HEK293 (cell line): ENCODE data around the gene MPHOSPH8.
A peak's percentile ranks its signal among the peaks of the same experiment; 100 is the strongest.

ENCODE experiments used
- CTCF ChIA-PET: fragments of 350-600 bp; formaldehyde crosslinking; extraction: SDS; loops from one replicate; lab custom pipeline; 2021; ENCODE audit warnings: antibody characterized with exemption; lab: Yijun Ruan, JAX
- POLR2A ChIA-PET: fragments of 300-600 bp; formaldehyde crosslinking; extraction: SDS; loops from one replicate; lab custom pipeline; 2020; ENCODE audit warnings: antibody characterized with exemption, inconsistent platforms; lab: Yijun Ruan, JAX
- H3K27ac ChIP-seq: fragments of 200-500 bp; sonication (Bioruptor generic); 2 replicates; pipeline ENCODE4 v1.5.1; 2014; ENCODE audit warnings: low read depth, low read length, control low read depth, inconsistent platforms; ENCODE audit errors: extremely low read depth
- H3K36me3 ChIP-seq, 2 experiments: fragments of 200-500 bp in 1 of 2; sonication (Bioruptor generic) in 1 of 2; 1 replicate in 1 of 2; 2 replicates in 1 of 2; pipeline ENCODE4 v1.5.1; 2014 to 2017; ENCODE audit warnings: inconsistent platforms in 2 of 2, low read length in 2 of 2; ENCODE audit not compliant: control insufficient read depth in 2 of 2, insufficient read depth in 1 of 2
- H3K4me1 ChIP-seq: fragments of 200-500 bp; sonication (Bioruptor generic); 2 replicates; pipeline ENCODE4 v1.5.1; 2014; ENCODE audit warnings: mild to moderate bottlenecking, low read length, inconsistent platforms; ENCODE audit not compliant: control insufficient read depth, insufficient read depth
- H3K4me3 ChIP-seq: 2 replicates; pipeline ENCODE4 v1.5.1; 2011; ENCODE audit warnings: low read depth, mild to moderate bottlenecking, control low read depth, low read length, moderate library complexity
- H3K9me3 ChIP-seq: fragments of 200-500 bp; sonication (Bioruptor generic); 2 replicates; pipeline ENCODE4 v1.5.1; 2014; ENCODE audit warnings: low read depth, low read length, inconsistent platforms; ENCODE audit not compliant: control insufficient read depth, insufficient read depth
- FEZF1 ChIP-seq: fragments of 450-650 bp; formaldehyde crosslinking; IDR thresholded peaks from 2 replicates; pipeline ENCODE4 v1.5.1; 2016; ENCODE audit warnings: missing biosample characterization, missing genetic modification characterization
- GLIS1 ChIP-seq: fragments of 450-650 bp; formaldehyde crosslinking; IDR thresholded peaks from 2 replicates; pipeline ENCODE4 v1.5.1; 2016; ENCODE audit warnings: missing biosample characterization, missing genetic modification characterization
- OSR2 ChIP-seq: fragments of 450-650 bp; formaldehyde crosslinking; IDR thresholded peaks from 2 replicates; pipeline ENCODE4 v1.5.1; 2016; ENCODE audit warnings: missing biosample characterization, missing genetic modification characterization
- PRDM10 ChIP-seq: fragments of 450-650 bp; formaldehyde crosslinking; IDR thresholded peaks from 2 replicates; pipeline ENCODE4 v1.5.1; 2016; ENCODE audit warnings: missing biosample characterization, missing genetic modification characterization
- SETDB1 ChIP-seq: IDR thresholded peaks from one replicate; pipeline ENCODE4 v1.6.1; 2017; ENCODE audit warnings: mild to moderate bottlenecking, low read length, moderate library complexity, mixed read lengths; ENCODE audit not compliant: insufficient read length
- ZBTB21 ChIP-seq: fragments of 450-650 bp; formaldehyde crosslinking; IDR thresholded peaks from 2 replicates; pipeline ENCODE4 v1.5.1; 2017; ENCODE audit warnings: missing biosample characterization, missing genetic modification characterization
- ZBTB26 ChIP-seq: fragments of 450-650 bp; formaldehyde crosslinking; optimal IDR thresholded peaks from 2 replicates; pipeline ENCODE3; 2016; ENCODE audit warnings: missing biosample characterization, mild to moderate bottlenecking, missing genetic modification characterization
- ZNF202 ChIP-seq: fragments of 450-650 bp; formaldehyde crosslinking; IDR thresholded peaks from 2 replicates; pipeline ENCODE4 v1.5.1; 2016; ENCODE audit warnings: missing biosample characterization, missing genetic modification characterization, borderline replicate concordance
- ZNF473 ChIP-seq: fragments of 450-650 bp; formaldehyde crosslinking; IDR thresholded peaks from 2 replicates; pipeline ENCODE4 v1.5.1; 2017; ENCODE audit warnings: missing biosample characterization, missing genetic modification characterization
- ZNF488 ChIP-seq: fragments of 450-650 bp; formaldehyde crosslinking; IDR thresholded peaks from 2 replicates; pipeline ENCODE4 v1.5.1; 2016; ENCODE audit warnings: missing biosample characterization, missing genetic modification characterization
- ZNF580 ChIP-seq: fragments of 450-650 bp; formaldehyde crosslinking; IDR thresholded peaks from 2 replicates; pipeline ENCODE4 v1.5.1; 2016; ENCODE audit warnings: missing biosample characterization, missing genetic modification characterization
- ZNF621 ChIP-seq: fragments of 450-650 bp; formaldehyde crosslinking; IDR thresholded peaks from 2 replicates; pipeline ENCODE4 v1.5.1; 2017; ENCODE audit warnings: missing biosample characterization, missing genetic modification characterization
- ZNF654 ChIP-seq: fragments of 450-650 bp; formaldehyde crosslinking; IDR thresholded peaks from 2 replicates; pipeline ENCODE4 v1.5.1; 2016; ENCODE audit warnings: low read depth, missing biosample characterization, missing genetic modification characterization
- ZNF843 ChIP-seq: fragments of 450-650 bp; formaldehyde crosslinking; IDR thresholded peaks from 2 replicates; pipeline ENCODE4 v1.5.1; 2016; ENCODE audit warnings: missing biosample characterization, missing genetic modification characterization
- ZXDB ChIP-seq: fragments of 450-650 bp; formaldehyde crosslinking; IDR thresholded peaks from 2 replicates; pipeline ENCODE4 v1.5.1; 2016; ENCODE audit warnings: missing biosample characterization, missing genetic modification characterization
- TF ChIP-seq, protein P1 (sequence below): fragments of 450-650 bp; formaldehyde crosslinking; IDR thresholded peaks from 2 replicates; pipeline ENCODE4 v1.5.1; 2016; ENCODE audit warnings: missing biosample characterization, missing genetic modification characterization
- TF ChIP-seq, protein P2 (sequence below): fragments of 450-650 bp; formaldehyde crosslinking; IDR thresholded peaks from 2 replicates; pipeline ENCODE4 v1.5.1; 2016; ENCODE audit warnings: missing biosample characterization, missing genetic modification characterization

MPHOSPH8 gene

GRCh38 chr13:19713186-19713965 lies 79.9 kb downstream of the MPHOSPH8 start:
- no peak for TF ChIP-seq PRDM10 (tag by site-specific recombination)
- no peak for TF ChIP-seq ZNF488 (tag by site-specific recombination)
- TF ChIP-seq ZNF202 (tag by site-specific recombination): no peak
- no peak for TF ChIP-seq ZBTB21 (tag by site-specific recombination)
- TF ChIP-seq ZNF654 (tag by site-specific recombination): no peak
- TF ChIP-seq GLIS1: no peak
- peak; percentile 30 for TF ChIP-seq SETDB1
- TF ChIP-seq, protein P1, sequence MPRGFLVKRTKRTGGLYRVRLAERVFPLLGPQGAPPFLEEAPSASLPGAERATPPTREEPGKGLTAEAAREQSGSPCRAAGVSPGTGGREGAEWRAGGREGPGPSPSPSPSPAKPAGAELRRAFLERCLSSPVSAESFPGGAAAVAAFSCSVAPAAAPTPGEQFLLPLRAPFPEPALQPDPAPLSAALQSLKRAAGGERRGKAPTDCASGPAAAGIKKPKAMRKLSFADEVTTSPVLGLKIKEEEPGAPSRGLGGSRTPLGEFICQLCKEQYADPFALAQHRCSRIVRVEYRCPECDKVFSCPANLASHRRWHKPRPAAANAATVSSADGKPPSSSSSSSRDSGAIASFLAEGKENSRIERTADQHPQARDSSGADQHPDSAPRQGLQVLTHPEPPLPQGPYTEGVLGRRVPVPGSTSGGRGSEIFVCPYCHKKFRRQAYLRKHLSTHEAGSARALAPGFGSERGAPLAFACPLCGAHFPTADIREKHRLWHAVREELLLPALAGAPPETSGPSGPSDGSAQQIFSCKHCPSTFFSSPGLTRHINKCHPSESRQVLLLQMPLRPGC (tag by site-specific recombination): no peak
- no peak for TF ChIP-seq ZNF580
- no peak for TF ChIP-seq OSR2
- TF ChIP-seq ZNF843 (tag by site-specific recombination): no peak
- no peak for TF ChIP-seq ZBTB26 (tag by site-specific recombination)
- TF ChIP-seq ZNF621 (tag by site-specific recombination): no peak
- no peak for TF ChIP-seq ZNF473
- TF ChIP-seq, protein P2, sequence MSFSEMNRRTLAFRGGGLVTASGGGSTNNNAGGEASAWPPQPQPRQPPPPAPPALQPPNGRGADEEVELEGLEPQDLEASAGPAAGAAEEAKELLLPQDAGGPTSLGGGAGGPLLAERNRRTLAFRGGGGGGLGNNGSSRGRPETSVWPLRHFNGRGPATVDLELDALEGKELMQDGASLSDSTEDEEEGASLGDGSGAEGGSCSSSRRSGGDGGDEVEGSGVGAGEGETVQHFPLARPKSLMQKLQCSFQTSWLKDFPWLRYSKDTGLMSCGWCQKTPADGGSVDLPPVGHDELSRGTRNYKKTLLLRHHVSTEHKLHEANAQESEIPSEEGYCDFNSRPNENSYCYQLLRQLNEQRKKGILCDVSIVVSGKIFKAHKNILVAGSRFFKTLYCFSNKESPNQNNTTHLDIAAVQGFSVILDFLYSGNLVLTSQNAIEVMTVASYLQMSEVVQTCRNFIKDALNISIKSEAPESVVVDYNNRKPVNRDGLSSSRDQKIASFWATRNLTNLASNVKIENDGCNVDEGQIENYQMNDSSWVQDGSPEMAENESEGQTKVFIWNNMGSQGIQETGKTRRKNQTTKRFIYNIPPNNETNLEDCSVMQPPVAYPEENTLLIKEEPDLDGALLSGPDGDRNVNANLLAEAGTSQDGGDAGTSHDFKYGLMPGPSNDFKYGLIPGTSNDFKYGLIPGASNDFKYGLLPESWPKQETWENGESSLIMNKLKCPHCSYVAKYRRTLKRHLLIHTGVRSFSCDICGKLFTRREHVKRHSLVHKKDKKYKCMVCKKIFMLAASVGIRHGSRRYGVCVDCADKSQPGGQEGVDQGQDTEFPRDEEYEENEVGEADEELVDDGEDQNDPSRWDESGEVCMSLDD (tag by site-specific recombination): no peak
- no peak for TF ChIP-seq ZXDB (tag by site-specific recombination)
- peak; percentile 68 for TF ChIP-seq FEZF1 (tag by site-specific recombination)
- Histone ChIP-seq H3K4me3 (no peak overlapping the region), H3K27ac (no peak overlapping the region), H3K36me3 (peaks cover 0 to 4% of the 10 kb centered on the region in 2 experiments; a peak in 2 of 3 replicates), H3K9me3 (no peaks in the 10 kb centered on the region), H3K4me1 (no peaks in the 10 kb centered on the region)
- POLR2A ChIA-PET: no interaction called here
- CTCF ChIA-PET: interaction anchor here (0.7 kb wide), 1 partner anchor 30 kb away, joined by 4 read pairs; no protein-coding TSS in a partner anchor
